Left lung (tissue), 10 donors: ENCODE results near the gene GOSR2. TPM values are rescaled to one million over a fixed set of nuclear protein-coding genes. Genes with fewer than 3 reads are reported as not detected.

ENCODE experiments used
- ATAC-seq: fragments of 200-7000 bp; cut with Tn5 transposase; one replicate; pipeline ENCODE4 v1.9.1; 2020; ENCODE audit warnings: moderate library complexity
- DNase-seq, 4 donors: peaks; one replicate each; pipeline ENCODE4 v3.0.0-alpha.2; 2013 to 2020
- H3K27ac ChIP-seq, 2 donors: fragments of 200-600 bp; sonication (generic) in 1 of 2; one replicate each; pipeline versions ENCODE4 v1.5.0 to v1.8.0; 2020 to 2021
- H3K27me3 ChIP-seq, 2 donors: fragments of 200-600 bp; sonication (generic) in 1 of 2; one replicate each; pipeline versions ENCODE4 v1.5.0 to v1.8.0; 2020 to 2021
- H3K36me3 ChIP-seq, 2 donors: fragments of 200-600 bp; sonication (generic) in 1 of 2; one replicate each; pipeline versions ENCODE4 v1.5.0 to v1.8.0; 2020 to 2021
- H3K4me1 ChIP-seq, 2 donors: fragments of 200-600 bp; one replicate each; pipeline ENCODE4 v1.8.0; 2021
- H3K4me3 ChIP-seq, 2 donors: fragments of 200-600 bp; sonication (generic) in 1 of 2; one replicate each; pipeline versions ENCODE4 v1.5.0 to v1.8.0; 2020 to 2021; ENCODE audit warnings: mild to moderate bottlenecking in 1 of 2
- H3K9me3 ChIP-seq, 2 donors: fragments of 200-600 bp; sonication (generic) in 1 of 2; one replicate each; pipeline versions ENCODE4 v1.5.0 to v1.8.0; 2020 to 2021
- intact Hi-C, 2 donors: fragments of 100-400 bp; cut with DNase I; formaldehyde crosslinking; loops; one replicate each; pipeline versions ENCODE4 v1.11.2 to v1.14.2; 2022
- microRNA-seq, 2 donors: library from miRNA; unstranded; fragments of <30 nt; microRNA quantifications; one replicate each; pipeline ENCODE4, GENCODE V29; 2019
- polyA plus RNA-seq, 6 donors: library from polyadenylated mRNA; unstranded; fragments of 120-200 nt; gene quantifications; one replicate each; pipeline ENCODE4 v1.2.1, GENCODE V29; 2013; ENCODE audit not compliant: insufficient read length in 6 of 6
- total RNA-seq, 2 donors: library from RNA; stranded (reverse); fragmentation: NEBNext Ultra II Directional; extraction: Animal tissue kit (Norgen Biotek cat#: 25700); gene quantifications; one replicate each; pipeline ENCODE4 v1.2.1, GENCODE V29; 2021
- TF ChIP-seq, protein P1 (sequence below), 2 donors: fragments of 200-600 bp; sonication (generic) in 1 of 2; IDR thresholded peaks; one replicate each; pipeline versions ENCODE4 v1.5.0 to v1.8.0; 2021; ENCODE audit warnings: antibody characterized with exemption in 2 of 2
- donor health status: DM: no; HTN: yes; CAD: no.
- donor health status: DM: no; HTN: no; CAD: no.

The GOSR2 gene
- total and polyA plus RNA-seq, 8 donors, result 42.5 to 67.4 (median 47.6) TPM

DNA sequence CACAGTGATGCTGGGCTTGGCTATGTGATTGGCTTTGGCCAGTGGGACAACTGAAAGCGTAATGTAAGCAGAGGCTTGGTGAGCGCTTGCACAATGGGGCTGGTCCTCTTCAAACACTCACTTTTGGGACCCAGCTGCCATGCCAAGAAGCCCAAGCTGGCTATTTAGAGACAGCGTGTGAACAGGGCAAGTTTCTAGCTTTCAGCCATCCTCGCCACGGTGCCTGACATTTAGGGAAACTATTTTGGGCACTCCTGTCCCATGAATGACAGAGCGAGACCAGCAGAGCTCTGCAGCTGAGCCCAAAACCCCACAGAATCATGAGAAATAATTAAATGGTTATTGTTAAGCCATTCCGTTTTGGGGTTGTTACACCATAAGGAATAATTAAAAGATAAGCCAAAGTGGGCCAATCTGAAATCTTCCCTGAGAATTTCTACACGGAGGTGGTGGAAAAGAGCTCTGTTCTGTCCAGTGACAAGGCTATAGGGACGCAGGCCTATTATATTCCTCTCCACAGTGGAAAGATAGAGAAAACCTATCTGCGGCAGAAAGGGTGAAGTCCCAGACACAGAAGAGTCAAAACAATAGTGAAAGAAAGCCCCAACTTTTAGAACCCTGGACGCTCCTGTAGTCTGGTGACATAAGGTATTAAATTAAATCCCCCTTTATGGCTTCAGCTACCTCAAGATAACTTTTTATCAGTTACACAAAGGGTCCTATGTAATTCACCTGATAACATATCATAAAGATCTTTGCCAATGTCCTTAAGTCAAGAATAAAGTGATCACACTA is 66.9 kb downstream of the GOSR2 start:
- H3K27ac ChIP-seq, result no peak overlapping the region
- no peaks in the 10 kb centered on the region for H3K9me3 ChIP-seq
- no peak overlapping the region for H3K4me3 ChIP-seq
- no peak for DNase-seq
- H3K27me3 ChIP-seq, result no peaks in the 10 kb centered on the region
- intact Hi-C loops, result loop anchor here in 1 of 2 donors (10.0 kb wide), 1 partner anchor 45 kb away; no protein-coding TSS in a partner anchor
- H3K36me3 ChIP-seq, result no peaks in the 10 kb centered on the region
- TF ChIP-seq, protein P1, sequence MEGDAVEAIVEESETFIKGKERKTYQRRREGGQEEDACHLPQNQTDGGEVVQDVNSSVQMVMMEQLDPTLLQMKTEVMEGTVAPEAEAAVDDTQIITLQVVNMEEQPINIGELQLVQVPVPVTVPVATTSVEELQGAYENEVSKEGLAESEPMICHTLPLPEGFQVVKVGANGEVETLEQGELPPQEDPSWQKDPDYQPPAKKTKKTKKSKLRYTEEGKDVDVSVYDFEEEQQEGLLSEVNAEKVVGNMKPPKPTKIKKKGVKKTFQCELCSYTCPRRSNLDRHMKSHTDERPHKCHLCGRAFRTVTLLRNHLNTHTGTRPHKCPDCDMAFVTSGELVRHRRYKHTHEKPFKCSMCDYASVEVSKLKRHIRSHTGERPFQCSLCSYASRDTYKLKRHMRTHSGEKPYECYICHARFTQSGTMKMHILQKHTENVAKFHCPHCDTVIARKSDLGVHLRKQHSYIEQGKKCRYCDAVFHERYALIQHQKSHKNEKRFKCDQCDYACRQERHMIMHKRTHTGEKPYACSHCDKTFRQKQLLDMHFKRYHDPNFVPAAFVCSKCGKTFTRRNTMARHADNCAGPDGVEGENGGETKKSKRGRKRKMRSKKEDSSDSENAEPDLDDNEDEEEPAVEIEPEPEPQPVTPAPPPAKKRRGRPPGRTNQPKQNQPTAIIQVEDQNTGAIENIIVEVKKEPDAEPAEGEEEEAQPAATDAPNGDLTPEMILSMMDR (IDR thresholded peaks at IDR 0.05), result no peak
- ATAC-seq, result no peak
- H3K4me1 ChIP-seq, result no peaks in the 10 kb centered on the region

DNA sequence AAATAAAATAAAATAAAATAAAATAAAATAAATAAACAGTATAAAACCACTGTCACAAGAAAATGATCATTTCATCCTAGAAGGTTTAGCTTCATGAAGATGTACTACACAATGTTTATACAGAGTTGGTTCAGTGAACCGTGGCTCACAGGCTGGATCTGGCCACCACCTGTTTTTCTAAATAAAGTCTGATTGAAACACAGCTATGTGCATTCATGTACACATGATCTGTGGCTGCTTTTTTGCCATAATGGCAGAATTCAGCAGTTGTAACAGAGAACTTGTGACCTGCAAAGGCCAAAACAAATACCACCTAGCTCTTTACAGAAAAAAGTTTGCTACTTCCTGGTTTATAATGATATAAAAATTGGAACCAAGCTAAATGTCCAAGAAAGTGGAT is 68.7 kb downstream of the GOSR2 start:
- H3K9me3 ChIP-seq, result no peaks in the 10 kb centered on the region
- H3K4me1 ChIP-seq, result no peaks in the 10 kb centered on the region
- H3K36me3 ChIP-seq, result no peaks in the 10 kb centered on the region
- H3K4me3 ChIP-seq, result no peak overlapping the region
- H3K27ac ChIP-seq, result no peak overlapping the region
- intact Hi-C loops, result loop anchor here in 1 of 2 donors (10.0 kb wide), 1 partner anchor 47 kb away; no protein-coding TSS in a partner anchor
- DNase-seq, result no peak
- H3K27me3 ChIP-seq, result no peaks in the 10 kb centered on the region
- TF ChIP-seq, protein P1 (IDR thresholded peaks at IDR 0.05), result no peak
- no peak for ATAC-seq

Small RNAs within 50 kb of the gene (microRNA-seq; reads per million reads assigned to microRNA genes)
- 0 reads per million in 2 donors for gene MIR5089

Other genes starting within 250 kb of the GOSR2 start
- gene WNT3, start 104.5 kb upstream of the GOSR2 start, total RNA-seq, result 1 to 10 TPM; 1.7 to 3.0 TPM
- 1 to 10 TPM; 1.8 to 2.4 (median 2.4) TPM for gene WNT3, start 104.5 kb upstream of the GOSR2 start, polyA plus RNA-seq
- 1 to 10 TPM in 1 of 2 donors, under 1 TPM in 1; 0.23 to 1.2 TPM for gene WNT9B, start 71.6 kb upstream of the GOSR2 start, total RNA-seq
- under 1 TPM; 0.07 to 0.32 (median 0.15) TPM for gene WNT9B, start 71.6 kb upstream of the GOSR2 start, polyA plus RNA-seq
- gene RPRML, start 56.1 kb downstream of the GOSR2 start, total RNA-seq, result not detected
- not detected for gene RPRML, start 56.1 kb downstream of the GOSR2 start, polyA plus RNA-seq